OCI-LY1 (cell line): ENCODE measurements around the gene METTL9.

Experiments
- H2AFZ ChIP-seq: fragments of 200-600 bp; sonication (generic), shearing (Covaris generic); 2 replicates; pipeline ENCODE4 v1.6.0; 2014; ENCODE audit warnings: antibody characterized with exemption, mild to moderate bottlenecking, low read length
- H3F3A ChIP-seq: fragments of 200-600 bp; sonication (generic), shearing (Covaris generic); 2 replicates; pipeline ENCODE4 v1.6.0; 2014; ENCODE audit warnings: mild to moderate bottlenecking, antibody characterized with exemption, low read length, moderate library complexity; ENCODE audit not compliant: insufficient read depth
- H3K27ac ChIP-seq: fragments of 200-600 bp; sonication (generic); 2 replicates; pipeline ENCODE4 v1.5.1; 2014; ENCODE audit warnings: low read length, mixed run types, mild to moderate bottlenecking, low read depth; ENCODE audit not compliant: poor library complexity, severe bottlenecking
- H3K27me3 ChIP-seq: fragments of 200-600 bp; sonication (generic); 2 replicates; pipeline ENCODE4 v1.6.0; 2014; ENCODE audit warnings: antibody characterized with exemption, mild to moderate bottlenecking, low read length, moderate library complexity; ENCODE audit not compliant: insufficient read depth
- H3K36me3 ChIP-seq: fragments of 200-600 bp; sonication (generic); 2 replicates; pipeline ENCODE4 v1.6.1; 2014; ENCODE audit warnings: mild to moderate bottlenecking, antibody characterized with exemption, low read length, moderate library complexity, mixed read lengths; ENCODE audit not compliant: insufficient read depth
- H3K4me1 ChIP-seq: fragments of 200-600 bp; sonication (generic); 2 replicates; pipeline ENCODE4 v1.5.1; 2014; ENCODE audit warnings: mild to moderate bottlenecking, low read length, moderate library complexity; ENCODE audit not compliant: insufficient read depth, severe bottlenecking
- H3K4me2 ChIP-seq: fragments of 200-600 bp; sonication (generic), shearing (Covaris generic); 2 replicates; pipeline ENCODE4 v1.6.1; 2014; ENCODE audit warnings: low read length
- H3K4me3 ChIP-seq: fragments of 200-600 bp; sonication (generic); 2 replicates; pipeline ENCODE4 v1.5.1; 2014; ENCODE audit warnings: low read length, low read depth, mild to moderate bottlenecking, mixed read lengths; ENCODE audit not compliant: poor library complexity, severe bottlenecking
- H3K79me2 ChIP-seq: fragments of 200-600 bp; shearing (Covaris generic); 2 replicates; pipeline ENCODE4 v1.6.1; 2016; ENCODE audit warnings: mixed run types, low read length, mixed read lengths; ENCODE audit not compliant: insufficient read depth
- H3K9ac ChIP-seq: fragments of 200-600 bp; sonication (generic), shearing (Covaris generic); 2 replicates; pipeline ENCODE4 v1.6.1; 2014; ENCODE audit warnings: mild to moderate bottlenecking, low read length, mixed read lengths
- H3K9me2 ChIP-seq: fragments of 200-600 bp; sonication (generic), shearing (Covaris generic); 2 replicates; pipeline ENCODE4 v1.6.1; 2014; ENCODE audit warnings: low read depth, mild to moderate bottlenecking, low read length, mixed read lengths
- H3K9me3 ChIP-seq: fragments of 200-600 bp; shearing (Covaris generic); 2 replicates; pipeline ENCODE4 v1.6.1; 2014; ENCODE audit warnings: low read length, mixed read lengths
- H4K20me1 ChIP-seq: fragments of 200-600 bp; sonication (generic), shearing (Covaris generic); 2 replicates; pipeline ENCODE4 v1.6.0; 2016; ENCODE audit warnings: mild to moderate bottlenecking, low read length; ENCODE audit not compliant: insufficient read depth
- CTCF ChIP-seq: fragments of 200-600 bp; sonication (generic), shearing (Covaris generic); IDR thresholded peaks from 2 replicates; pipeline ENCODE4 v1.5.1; 2017; ENCODE audit warnings: mild to moderate bottlenecking, antibody characterized with exemption, low read length, moderate library complexity, mixed read lengths
- EZH2 ChIP-seq: fragments of 200-600 bp; sonication (generic), shearing (Covaris generic); IDR thresholded peaks from 2 replicates; pipeline ENCODE4 v1.8.0; 2017; ENCODE audit warnings: borderline replicate concordance, mixed run types, mild to moderate bottlenecking, antibody characterized with exemption, low read length, moderate library complexity, mixed read lengths

Gene METTL9

GRCh38 chr16:21701271-21701670 is 101.9 kb downstream of the METTL9 start:
- Histone ChIP-seq H3K4me1 (peaks cover 4% of the 10 kb centered on the region), H4K20me1 (no peaks in the 10 kb centered on the region), H3K36me3 (no peaks in the 10 kb centered on the region; the same call in 1 of the 2 replicates), H3K9me3 (peaks cover 7% of the 10 kb centered on the region), H3K27me3 (no peaks in the 10 kb centered on the region; the same call in 1 of the 2 replicates), H3K9ac (no peak overlapping the region), H3K9me2 (no peaks in the 10 kb centered on the region), H3K27ac (no peak overlapping the region), H3K4me2 (no peak overlapping the region), H3K79me2 (no peaks in the 10 kb centered on the region), H3K4me3 (no peak overlapping the region), H3F3A (no peaks in the 10 kb centered on the region), H2AFZ (no peak overlapping the region)
- TF ChIP-seq EZH2: no peak
- TF ChIP-seq CTCF: no peak

- no peaks in the 10 kb centered on the region; the same call in 1 of the 2 replicates for H3K27me3 ChIP-seq
- H3K9me3 ChIP-seq: peaks cover 7% of the 10 kb centered on the region
- peaks cover 4% of the 10 kb centered on the region for H3K4me1 ChIP-seq
- no peaks in the 10 kb centered on the region for H3K9me2 ChIP-seq
- no peaks in the 10 kb centered on the region for H4K20me1 ChIP-seq
- TF ChIP-seq EZH2: no peak
- no peak for TF ChIP-seq CTCF
- H3K4me2 ChIP-seq: no peak overlapping the region
- H3K36me3 ChIP-seq: no peaks in the 10 kb centered on the region; the same call in 1 of the 2 replicates
- H3K9ac ChIP-seq: no peak overlapping the region
- no peak overlapping the region for H3K27ac ChIP-seq
- no peak overlapping the region for H2AFZ ChIP-seq
- H3F3A ChIP-seq: no peaks in the 10 kb centered on the region
- no peaks in the 10 kb centered on the region for H3K79me2 ChIP-seq
- H3K4me3 ChIP-seq: no peak overlapping the region
Observed at GRCh38 chr16:21702276-21702675, 102.9 kb downstream of the METTL9 start.

- H3K4me2 ChIP-seq: no peak overlapping the region
- no peak overlapping the region for H3K9ac ChIP-seq
- no peaks in the 10 kb centered on the region for H3K9me2 ChIP-seq
- no peak overlapping the region for H3K4me3 ChIP-seq
- H3K36me3 ChIP-seq: no peaks in the 10 kb centered on the region; the same call in 1 of the 2 replicates
- H2AFZ ChIP-seq: no peak overlapping the region
- no peaks in the 10 kb centered on the region; the same call in 1 of the 2 replicates for H3K27me3 ChIP-seq
- peaks cover 7% of the 10 kb centered on the region for H3K9me3 ChIP-seq
- H3K27ac ChIP-seq: no peak overlapping the region
- H3K4me1 ChIP-seq: peaks cover 4% of the 10 kb centered on the region
- no peaks in the 10 kb centered on the region for H3F3A ChIP-seq
- TF ChIP-seq CTCF (no peak), EZH2 (no peak)
- no peaks in the 10 kb centered on the region for H4K20me1 ChIP-seq
- H3K79me2 ChIP-seq: no peaks in the 10 kb centered on the region
Observed at GRCh38 chr16:21703156-21703555, 103.8 kb downstream of the METTL9 start.
